Kidney tubule cell (primary cell): ENCODE results near the gene PEAK1.

Source experiments
- DNase-seq: peaks from one replicate; pipeline ENCODE4 v3.0.0-alpha.2; 2018; ENCODE audit warnings: low spot score

The PEAK1 gene

DNA sequence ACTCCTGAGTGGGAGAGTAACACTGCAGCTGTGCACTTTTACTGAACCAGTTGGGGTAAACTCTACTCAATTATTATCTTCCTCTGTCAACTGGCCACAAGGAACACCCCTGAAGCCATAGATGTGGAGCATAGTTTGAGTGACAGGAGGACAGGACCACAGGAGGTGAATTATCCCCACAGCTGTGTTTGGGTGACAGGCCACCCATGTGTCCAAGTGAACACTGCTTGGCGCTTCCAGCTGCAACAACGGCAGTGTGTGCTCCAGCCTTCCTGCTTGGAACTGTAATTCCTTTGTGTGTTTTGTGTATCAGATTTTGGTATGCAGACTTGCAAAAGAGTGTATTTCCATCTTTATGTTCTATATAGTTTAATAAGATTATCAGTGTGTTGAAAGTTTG lies 328.8 kb downstream of the PEAK1 start:
- no peak for DNase-seq

DNA sequence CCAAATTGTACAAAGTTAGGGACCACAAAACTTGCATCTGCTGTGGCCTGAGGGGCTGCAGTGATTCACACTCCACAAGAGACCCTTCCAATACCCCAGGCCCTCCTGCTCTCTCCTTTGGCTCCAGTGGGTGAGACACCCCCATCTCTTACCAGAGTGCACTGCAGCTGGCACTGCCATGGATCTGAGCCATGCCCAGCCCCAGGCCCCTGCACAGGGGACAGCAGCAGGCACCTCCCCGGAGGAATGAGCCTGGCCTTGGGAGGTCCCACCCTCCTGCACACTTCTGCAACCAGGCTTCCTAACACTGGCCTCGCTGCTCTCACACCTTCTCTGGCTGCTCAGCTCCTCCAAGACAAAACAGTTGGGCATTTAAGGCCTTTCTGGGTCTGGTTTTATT lies 332.7 kb downstream of the PEAK1 start:
- DNase-seq, result no peak

DNA sequence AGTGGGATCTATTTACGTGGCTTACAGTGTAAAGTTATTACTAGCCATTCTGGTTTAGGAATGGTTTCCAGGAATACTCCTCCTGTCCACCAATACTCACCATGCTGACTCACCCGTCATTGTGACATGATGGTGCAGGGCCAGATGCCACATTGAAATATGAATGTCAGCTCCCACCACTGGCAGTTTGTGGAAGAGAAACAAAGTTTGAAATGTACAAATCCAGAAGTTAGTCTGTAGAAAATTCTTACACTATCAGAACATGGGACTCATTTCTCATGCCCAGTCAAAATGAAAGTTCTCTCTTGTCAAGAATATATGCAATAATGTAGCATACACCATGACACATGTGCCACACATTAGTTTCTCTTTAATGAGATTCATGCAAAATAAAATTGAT lies 334.6 kb downstream of the PEAK1 start:
- peak; percentile 30 for DNase-seq

DNA sequence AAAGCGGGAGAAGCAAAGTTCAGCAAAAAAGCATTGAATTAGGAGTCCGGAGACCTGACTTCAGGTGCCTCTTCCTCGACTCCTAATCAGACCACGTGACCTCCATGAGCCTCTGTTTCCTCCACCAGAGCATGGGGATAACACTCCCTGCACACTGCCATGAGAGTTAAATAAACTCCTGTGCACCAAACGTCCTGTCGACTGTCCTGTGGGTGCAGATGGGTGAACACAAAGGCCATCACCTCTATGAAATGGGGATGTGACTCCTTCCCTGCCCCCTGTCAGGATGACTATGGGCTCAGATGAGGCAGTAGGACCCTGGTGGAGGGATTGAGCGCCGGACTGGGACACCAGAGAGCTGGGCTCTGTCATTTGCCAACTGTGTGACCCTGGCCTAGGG lies 335.5 kb downstream of the PEAK1 start:
- no peak for DNase-seq

DNA sequence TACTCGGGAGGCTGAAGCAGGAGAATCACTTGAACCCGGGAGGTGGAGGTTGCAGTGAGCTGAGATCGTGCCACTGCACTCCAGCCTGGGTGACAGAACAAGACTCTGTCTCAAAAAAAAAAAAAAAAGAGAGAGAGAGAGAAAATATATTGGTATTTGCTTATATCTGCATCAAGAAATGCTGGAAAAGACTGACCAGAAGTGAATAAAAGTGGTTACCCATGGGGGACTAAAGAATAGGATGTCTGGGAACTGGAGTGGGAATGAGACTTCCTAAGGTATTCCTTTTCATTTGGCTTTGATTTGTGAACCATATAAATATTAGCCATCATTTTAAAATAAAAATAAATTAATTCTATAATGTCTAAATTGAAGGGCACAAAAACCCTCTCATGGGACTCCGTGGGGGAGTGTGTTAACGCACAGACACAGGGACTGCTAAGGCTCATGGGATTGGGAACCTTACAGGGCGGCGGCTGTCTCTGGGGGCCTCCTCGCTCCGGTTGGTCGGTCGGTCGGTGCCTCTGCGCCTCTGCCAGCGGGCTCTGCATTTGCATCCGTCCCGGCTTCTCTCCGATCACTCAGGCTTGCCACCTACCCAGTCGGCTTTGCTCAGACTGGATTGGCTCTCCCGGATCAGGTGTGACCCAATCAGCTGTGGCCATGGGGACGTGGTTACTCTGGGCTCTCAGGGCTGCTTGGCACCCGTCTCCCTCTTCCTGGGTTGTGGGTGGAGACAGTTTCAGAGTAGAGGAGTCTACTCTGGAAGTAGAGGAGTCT lies 336.3 kb downstream of the PEAK1 start:
- peak; percentile 92 for DNase-seq

DNA sequence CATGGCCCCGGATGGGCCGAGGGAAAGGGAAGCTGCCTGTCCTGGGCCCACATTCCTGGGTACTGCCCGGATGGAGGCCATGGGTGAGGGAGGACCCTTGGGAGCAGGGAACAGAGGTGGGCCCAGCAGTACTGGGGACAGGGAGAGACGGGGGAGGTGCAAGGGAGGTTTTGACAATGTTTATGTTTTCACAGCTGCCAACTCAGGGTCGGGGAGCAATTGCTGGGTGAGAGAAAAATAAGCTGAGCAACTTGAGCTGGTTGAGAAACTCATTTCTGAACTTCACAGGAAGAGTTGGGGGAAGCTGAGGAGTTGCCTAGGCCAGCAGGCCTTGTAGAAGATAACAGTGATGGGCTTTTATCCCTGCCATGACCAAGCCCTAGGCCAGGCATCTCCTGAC lies 337.9 kb downstream of the PEAK1 start:
- no peak for DNase-seq

DNA sequence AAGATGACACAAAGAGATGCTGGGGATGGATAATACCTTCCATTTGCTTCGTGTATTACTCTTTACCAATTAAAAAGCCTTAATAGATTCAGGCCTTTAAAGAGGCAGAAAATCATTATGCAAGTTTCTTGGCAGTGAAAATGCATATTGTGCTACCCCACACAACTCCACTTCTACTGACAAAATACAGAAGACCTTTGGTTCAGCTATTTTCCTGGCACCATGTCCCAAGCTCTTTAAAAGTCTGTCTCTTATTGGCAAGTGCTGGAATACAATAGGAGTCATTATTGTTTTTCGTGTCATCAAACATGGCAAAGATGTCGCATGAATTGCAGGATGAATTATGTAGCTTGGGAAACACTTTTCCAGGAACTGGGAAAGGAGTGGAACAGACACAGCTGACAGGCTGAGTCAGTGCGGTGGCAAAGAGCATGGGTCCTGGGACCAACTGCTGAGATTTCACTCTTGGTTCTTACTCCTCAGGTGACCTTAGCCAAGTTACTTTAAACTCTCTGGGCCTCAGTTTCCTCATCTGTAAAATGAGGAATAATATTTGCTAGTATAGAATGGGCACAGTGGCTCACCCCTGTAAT lies 343.5 kb downstream of the PEAK1 start:
- no peak for DNase-seq

DNA sequence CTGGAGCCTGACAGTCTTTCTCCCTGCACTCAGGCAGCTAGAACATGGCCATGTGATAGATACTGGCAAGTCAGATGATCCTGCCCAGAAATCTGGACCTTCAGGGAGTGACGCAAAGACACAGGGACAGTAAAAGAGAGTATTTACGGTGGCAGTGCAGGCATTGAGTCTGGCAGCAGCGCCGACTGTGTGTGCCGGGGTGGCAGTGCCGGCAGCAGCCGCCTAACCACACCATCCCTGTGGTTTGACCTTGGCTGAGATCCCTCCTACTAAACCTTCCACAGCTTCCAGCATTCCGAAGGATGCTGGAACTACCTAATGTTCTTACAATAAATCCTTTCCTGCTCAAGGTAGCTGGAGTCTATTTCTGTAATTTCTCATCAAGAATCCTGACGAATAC lies 344.4 kb downstream of the PEAK1 start:
- DNase-seq, result peak; percentile 31

DNA sequence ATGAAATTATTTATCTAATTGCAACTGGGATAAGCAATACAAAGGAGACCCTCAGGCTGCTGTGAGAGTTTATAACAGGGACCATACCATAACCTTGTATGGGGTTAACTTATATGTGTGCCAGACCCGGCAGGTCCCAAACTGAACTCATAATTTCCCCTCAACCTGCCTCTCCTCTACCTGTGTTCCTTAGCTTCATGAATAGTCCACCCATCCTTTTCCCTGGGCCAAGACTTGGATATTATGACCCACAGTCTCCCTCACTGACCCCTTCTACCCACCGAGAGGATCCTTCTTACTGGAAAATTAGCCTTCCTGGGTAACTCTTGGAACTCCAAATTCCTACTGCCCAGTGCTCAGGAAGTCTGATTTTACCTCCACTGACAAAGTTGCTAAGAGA lies 345.6 kb downstream of the PEAK1 start:
- DNase-seq, result no peak

DNA sequence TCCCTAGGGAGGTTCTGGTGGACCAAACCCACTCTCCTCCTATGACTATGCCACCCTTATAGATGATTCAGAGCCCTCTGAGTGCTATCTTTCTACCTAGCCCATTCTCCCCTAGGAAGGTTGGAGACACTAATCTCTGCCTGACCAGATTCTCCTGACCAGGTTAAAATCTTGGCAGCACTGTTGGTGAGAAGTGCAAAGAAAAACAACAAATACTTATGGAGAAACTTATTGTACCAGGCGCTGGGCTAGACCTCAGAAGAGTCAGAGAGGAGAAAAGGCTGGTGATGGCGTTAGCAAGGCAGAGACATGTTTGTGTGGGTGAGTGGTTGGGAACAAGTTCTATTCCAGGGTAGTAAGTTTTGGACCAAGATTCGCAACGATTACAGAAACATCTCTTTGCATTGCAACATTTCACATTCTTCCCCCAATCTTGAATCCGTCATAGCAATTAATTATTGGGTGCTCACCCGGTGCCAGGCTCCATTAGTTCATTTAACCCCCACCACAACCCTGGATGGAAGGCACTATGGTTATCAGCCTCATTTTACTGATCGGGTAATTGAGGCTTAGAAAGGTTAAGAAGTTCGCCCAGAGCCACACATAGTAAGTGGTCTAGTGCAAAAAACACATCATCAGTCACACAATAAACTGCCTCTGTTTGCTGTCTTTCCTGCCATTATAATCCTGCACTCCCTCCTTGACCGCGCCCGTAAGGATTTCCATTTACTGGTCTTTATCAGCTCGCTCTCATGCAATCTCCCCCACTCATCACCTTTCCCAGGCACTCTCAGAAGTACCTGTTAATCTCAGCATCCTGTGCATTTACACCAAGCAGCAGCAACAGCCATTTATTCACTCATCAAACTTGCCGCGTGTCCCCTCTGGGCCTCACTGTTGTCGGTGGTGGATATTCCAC lies 348.3 kb downstream of the PEAK1 start:
- DNase-seq, result no peak

DNA sequence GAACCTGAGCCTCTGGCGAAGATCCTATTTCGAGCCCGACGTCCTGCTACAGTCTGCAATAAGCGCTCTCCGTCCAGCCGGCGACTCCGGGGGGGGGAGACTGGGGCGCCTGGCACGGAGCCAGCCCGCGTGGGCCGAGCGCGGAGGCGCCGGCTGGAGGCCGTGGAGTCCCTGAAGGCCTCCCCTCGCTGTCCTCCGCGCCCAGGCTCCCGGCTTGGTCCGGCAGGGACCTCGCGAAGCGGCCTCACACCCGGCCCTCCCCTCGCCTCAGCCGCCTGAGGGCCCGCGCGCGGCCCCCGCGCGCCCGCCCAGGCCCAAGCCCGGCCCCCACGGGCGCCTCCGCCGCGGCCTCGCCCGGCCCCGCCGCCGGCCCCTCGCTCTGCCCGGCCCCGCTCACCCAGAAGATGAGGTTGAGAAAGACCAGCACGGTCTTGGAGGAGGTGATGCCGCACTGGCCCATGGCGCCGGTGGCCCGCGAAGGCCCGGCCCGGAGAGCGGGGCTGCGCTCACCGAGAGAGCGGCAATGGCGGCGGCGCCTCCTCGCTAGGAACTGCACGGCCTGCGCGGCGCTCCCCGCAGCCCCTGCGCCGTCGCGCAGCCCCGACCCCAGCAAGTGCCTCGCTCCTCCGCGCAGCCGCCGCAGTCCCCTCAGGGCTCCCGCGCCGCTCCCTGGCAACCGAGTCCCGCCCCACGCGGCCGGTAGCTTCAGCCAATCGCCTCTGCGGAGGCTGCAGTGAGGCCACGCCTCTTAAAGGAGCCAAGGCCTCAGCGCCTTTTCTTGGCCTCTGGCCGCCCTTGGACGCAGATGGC lies 349.2 kb downstream of the PEAK1 start, which contains the start of gene TSPAN3:
Gene TSPAN3 (minus strand): TSS at position 615 of the 810 bp plus-strand sequence. CDS start 155 bp downstream, at position 460.
- peak; percentile 93 for DNase-seq

DNA sequence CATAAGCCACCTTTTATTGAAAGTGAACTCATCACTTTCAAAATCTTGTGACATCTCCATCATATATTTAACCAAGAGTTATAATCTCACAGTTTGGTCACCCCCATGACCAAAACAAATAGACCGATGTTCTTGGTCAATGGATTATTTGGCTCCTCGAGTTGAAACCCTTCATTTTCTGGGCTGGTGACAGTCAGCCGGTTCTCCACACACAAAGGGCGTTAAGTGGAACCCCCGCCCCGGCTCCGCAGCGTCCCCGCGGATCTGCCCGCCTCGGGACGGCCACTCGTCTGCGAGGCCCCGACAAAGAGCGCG lies 349.8 kb downstream of the PEAK1 start:
- DNase-seq, result no peak

DNA sequence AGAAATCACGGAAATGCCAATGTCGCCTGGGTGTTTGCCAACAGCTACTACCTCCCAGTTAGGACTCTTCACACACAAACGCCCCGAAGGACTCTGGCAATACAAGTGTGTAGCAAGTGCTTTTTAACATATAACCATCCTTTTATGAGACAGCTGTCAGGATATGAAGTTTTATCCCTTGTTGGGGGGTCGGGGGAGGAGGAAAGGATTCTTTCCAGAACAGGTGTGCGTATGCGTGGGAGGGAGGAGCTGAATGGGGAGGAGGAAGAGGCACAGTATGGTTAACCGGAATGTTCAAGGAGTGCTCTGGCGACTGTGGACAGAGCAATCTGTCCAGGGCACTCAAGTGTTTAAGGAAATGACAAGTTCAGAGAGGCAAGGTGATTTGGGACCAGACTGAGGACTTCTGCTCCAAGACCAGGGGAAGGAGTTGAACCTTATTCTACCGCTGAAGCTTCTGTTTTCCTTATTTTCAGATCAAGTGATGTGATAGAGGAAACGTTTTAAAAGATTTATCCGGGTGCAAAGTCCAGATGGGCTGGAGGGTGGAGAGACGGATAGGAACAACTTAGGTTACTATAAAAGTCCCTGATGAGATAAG lies 350.3 kb downstream of the PEAK1 start:
- DNase-seq, result peak; percentile 78

DNA sequence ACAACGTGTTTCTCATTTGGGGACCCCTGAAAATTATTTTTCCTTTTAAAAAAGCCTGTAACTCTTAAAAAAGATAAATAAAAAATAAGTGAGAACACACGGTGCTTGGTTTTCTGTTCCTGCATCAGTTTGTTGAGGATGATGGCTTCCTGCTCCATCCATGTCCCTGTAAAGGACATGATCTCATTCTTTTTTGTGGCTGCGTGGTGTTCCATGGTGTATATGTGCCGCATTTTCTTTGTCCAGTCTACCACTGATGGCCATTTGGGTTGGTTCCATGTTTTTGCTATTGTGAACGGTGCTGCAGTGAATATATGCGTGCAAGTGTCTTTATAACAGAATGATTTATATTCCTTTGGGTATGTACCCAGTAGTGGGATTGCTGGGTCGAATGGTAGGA lies 351.3 kb downstream of the PEAK1 start:
- DNase-seq, result no peak

DNA sequence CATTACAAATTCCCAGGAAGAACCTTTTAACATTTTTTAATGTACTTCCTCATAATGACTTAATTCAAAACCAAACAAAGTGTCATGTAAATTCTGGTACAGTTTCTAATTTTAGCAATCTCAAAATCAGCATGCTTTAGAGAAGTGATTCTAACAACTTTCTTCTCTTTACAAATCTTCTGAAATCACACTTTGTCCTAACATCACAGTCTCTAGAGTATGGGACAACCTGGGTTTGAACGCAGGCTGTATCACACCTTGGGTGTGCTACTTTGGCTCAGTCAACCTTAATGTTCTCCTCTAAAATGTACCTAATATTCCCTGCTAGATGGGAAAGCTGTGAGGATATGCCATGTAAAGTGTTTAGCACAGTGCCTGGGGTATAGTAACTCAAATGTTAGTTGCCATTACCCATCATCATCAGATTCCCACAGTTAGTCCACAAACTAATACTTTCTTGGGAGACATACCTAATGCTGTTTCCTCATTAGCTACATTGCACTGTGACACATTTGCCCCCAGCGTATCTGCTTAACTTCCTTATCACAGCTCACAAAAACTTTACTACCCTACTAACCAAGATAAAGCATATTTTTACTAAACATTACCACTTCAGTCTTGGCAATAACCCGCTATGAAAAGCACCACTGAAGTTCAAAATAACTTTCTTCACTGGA lies 352.1 kb downstream of the PEAK1 start:
- no peak for DNase-seq

DNA sequence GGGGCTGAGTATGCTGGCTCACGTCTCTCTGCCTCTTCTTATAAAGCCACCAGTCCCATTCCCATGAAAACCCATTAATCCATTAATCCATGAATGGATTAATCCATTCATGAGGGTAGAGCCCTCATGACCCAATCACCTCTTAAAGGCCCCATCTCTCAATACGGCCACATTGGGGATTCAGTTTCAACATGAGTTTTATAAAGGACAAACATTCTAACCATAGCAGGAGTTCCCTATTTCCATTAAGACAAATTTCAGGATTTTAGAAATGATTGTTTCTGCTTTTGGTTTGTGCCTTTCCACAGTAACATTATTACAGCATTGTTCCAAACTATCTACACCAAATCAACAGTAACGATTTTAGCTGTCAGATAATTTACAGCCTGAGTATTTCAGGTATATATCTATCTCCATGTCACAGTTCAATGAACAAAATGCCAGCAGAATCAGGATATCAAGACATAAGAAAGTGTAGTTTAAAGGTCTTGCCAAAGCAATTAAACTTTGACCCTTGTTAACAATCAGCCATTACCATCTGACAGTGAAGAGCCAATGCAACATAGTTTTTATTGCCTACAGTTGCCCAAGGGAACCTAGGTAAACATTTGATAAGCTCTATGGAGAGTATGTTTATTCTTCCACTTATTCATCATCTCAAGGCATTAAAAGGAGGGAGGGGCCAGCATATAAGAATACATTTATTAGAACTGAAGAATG lies 352.8 kb downstream of the PEAK1 start:
- DNase-seq, result peak; percentile 62

DNA sequence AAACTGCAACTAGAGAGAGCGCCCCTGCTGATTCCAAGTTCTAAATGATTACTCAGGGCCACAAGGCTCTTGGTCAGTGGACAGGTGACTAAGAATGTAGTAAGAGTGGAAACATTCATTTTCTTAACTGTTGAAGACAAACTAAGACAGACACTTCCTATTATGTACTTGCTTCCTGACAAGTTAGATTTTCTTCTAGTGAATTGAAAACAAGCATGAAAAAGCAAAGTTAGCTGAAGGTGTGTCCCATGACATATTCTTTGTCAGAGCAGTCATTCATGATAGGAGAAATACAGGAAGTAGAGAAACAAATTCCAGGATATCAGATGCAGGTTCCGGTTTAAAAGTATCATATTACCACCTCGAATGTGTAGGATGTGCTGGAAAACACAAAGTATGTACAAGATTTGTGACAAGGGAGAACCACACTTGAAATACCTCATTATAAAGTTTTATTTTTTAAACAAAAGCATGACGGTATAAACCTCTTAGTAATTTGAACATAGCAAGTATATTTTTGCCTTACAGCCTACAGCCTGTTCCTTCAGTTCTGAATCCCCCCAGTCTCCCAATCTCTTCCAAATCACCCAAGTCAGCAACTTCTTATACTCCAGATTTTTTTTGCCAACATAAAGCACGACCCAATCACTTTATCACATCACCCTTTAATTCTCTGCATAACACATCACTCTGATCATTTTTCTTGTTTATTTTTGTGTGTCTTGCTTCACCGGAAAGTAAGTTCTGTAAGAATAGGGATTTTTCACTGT lies 355.2 kb downstream of the PEAK1 start:
- DNase-seq, result peak; percentile 94

DNA sequence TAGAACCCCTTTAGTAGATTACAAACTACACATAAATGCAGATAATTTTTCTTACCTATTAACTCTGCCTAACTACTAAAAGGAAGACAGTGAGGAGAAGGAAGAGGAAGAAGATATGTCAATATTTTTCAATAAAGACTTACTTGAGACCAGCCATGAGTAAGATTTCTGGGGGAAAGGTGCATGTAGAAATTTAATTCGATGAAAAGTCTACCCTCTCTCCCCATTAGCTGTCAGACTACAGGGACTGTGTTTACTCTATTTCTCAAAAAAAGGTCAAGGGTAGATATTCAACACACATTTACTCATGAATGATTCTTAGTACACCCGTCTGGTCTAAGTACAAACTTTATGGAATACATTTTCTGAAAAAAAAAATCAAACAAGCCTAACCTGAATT lies 355.8 kb downstream of the PEAK1 start:
- DNase-seq, result no peak

DNA sequence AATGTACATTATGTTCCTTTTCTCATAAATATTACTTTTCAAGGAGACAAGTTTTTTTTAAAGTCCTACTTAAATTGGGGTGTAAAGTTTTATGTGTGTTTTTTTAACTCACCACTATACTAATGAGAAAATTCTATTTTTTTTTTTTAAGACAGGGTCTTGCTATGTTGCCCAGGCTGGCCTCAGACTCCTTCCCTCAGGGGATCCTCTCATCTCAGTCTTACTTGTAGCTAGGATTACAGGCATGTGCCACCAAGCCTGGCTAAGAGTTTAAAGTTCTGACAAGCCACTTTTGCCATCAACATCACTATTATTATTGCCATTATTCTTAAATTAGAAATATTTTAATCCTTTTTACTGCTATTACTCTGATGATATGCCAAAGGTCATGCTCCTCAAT lies 356.7 kb downstream of the PEAK1 start:
- DNase-seq, result no peak

DNA sequence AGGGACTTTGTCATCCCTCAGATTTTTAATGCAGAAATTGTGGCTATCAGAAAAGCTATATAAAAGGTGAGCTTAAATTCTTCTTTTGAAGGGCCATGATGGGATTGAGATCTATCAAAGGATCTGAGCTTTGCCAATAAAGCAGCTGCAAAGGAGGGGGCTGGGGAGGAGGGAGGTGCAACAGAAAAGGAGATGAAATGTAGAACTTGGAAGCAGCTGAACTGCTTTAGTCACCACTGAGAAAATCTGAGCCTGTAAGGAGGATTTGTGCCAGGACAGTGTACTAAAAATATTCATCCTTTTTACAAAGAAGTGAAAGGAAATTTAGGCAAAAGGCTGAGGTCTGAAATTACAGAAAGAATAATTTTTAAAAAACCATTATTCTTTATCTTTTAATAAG lies 359.4 kb downstream of the PEAK1 start:
- DNase-seq, result no peak
